GM21737 (cell line): Measurements from ENCODE around the gene ZEB2.
A peak's percentile ranks its signal among the peaks of the same experiment; 100 is the strongest.

ENCODE experiments used
- ATAC-seq: cut with Tn5 transposase; IDR thresholded peaks from one replicate; pipeline ENCODE4 v1.9.1; 2021; ENCODE audit warnings: mild to moderate bottlenecking, moderate library complexity; ENCODE audit not compliant: unreplicated experiment

The ZEB2 gene

GRCh38 chr2:144453486-144454158, 66.3 kb downstream of the ZEB2 start:
- ATAC-seq, result no peak

GRCh38 chr2:144452989-144453336, 67.0 kb downstream of the ZEB2 start:
- no peak for ATAC-seq

GRCh38 chr2:144452169-144452988, 67.5 kb downstream of the ZEB2 start:
- ATAC-seq, result no peak

GRCh38 chr2:144451443-144451842, 68.5 kb downstream of the ZEB2 start:
- no peak for ATAC-seq

- ATAC-seq, result no peak
Observed at GRCh38 chr2:144449028-144449406, 70.9 kb downstream of the ZEB2 start.

GRCh38 chr2:144448389-144449027, 71.4 kb downstream of the ZEB2 start:
- ATAC-seq, result no peak

GRCh38 chr2:144447535-144447934, 72.4 kb downstream of the ZEB2 start:
- ATAC-seq, result no peak

GRCh38 chr2:144446136-144446535, 73.8 kb downstream of the ZEB2 start:
- ATAC-seq, result no peak

- ATAC-seq, result no peak
Observed at GRCh38 chr2:144445196-144445595, 74.7 kb downstream of the ZEB2 start.

GRCh38 chr2:144443837-144444817, 75.8 kb downstream of the ZEB2 start:
- no peak for ATAC-seq

- no peak for ATAC-seq
Observed at GRCh38 chr2:144441711-144442141, 78.2 kb downstream of the ZEB2 start.

GRCh38 chr2:144439993-144440392, 79.9 kb downstream of the ZEB2 start:
- no peak for ATAC-seq

GRCh38 chr2:144438801-144439631, 80.9 kb downstream of the ZEB2 start:
- ATAC-seq, result no peak

- no peak for ATAC-seq
Observed at GRCh38 chr2:144437636-144438035, 82.3 kb downstream of the ZEB2 start.

- ATAC-seq, result no peak
Observed at GRCh38 chr2:144434425-144435222, 85.3 kb downstream of the ZEB2 start.

GRCh38 chr2:144432921-144433320, 87.0 kb downstream of the ZEB2 start:
- no peak for ATAC-seq

- ATAC-seq, result no peak
Observed at GRCh38 chr2:144431998-144432397, 87.9 kb downstream of the ZEB2 start.

GRCh38 chr2:144431392-144431783, 88.5 kb downstream of the ZEB2 start:
- ATAC-seq, result no peak

- ATAC-seq, result peak; percentile 87
Observed at GRCh38 chr2:144430722-144431391, 89.1 kb downstream of the ZEB2 start.
